WTC11 (cell line): ENCODE measurements around the gene GPR176. TPM values are rescaled to one million over a fixed set of nuclear protein-coding genes. Genes with fewer than 3 reads are reported as not detected.

ENCODE experiments used
- ATAC-seq: fragments of 200-7000 bp; cut with Tn5 transposase; 2 replicates; pipeline ENCODE4 v1.10.0; 2021; ENCODE audit warnings: mild to moderate bottlenecking, moderate library complexity
- CTCF ChIA-PET: fragments of 300-600 bp; sonication (Branson Sonifier 250); formaldehyde crosslinking; loops from one replicate; lab custom pipeline; 2021; ENCODE audit warnings: antibody characterized with exemption; lab: Charles Lee
- POLR2A ChIA-PET: fragments of 350-600 bp; sonication (Branson Sonifier 250); formaldehyde crosslinking; loops from one replicate; lab custom pipeline; 2021; ENCODE audit warnings: antibody characterized with exemption; lab: Charles Lee
- DNase-seq: peaks from one replicate; pipeline ENCODE4 v3.0.0; 2021; ENCODE audit warnings: low spot score
- H3K27ac Mint-ChIP-seq: 2 replicates; pipeline ENCODE4 v1.8.0; 2021; ENCODE audit warnings: mixed read lengths
- H3K27me3 Mint-ChIP-seq: 2 replicates; pipeline ENCODE4 v1.8.0; 2021; ENCODE audit warnings: low read depth, mild to moderate bottlenecking, moderate library complexity, mixed read lengths
- H3K36me3 Mint-ChIP-seq: 2 replicates; pipeline ENCODE4 v1.8.0; 2021; ENCODE audit warnings: mixed read lengths
- H3K4me1 Mint-ChIP-seq: 2 replicates; pipeline ENCODE4 v1.8.0; 2022; ENCODE audit warnings: mixed read lengths
- H3K4me3 Mint-ChIP-seq: 2 replicates; pipeline ENCODE4 v1.8.0; 2021; ENCODE audit warnings: mild to moderate bottlenecking, moderate library complexity, mixed read lengths
- H3K9me3 Mint-ChIP-seq: 2 replicates; pipeline ENCODE4 v1.8.0; 2021; ENCODE audit warnings: mixed read lengths
- ESRRA ChIP-seq: sonication (generic); formaldehyde crosslinking; IDR thresholded peaks from 2 replicates; pipeline ENCODE4 v1.8.1; 2022; ENCODE audit warnings: mild to moderate bottlenecking, missing genetic modification reagents, borderline replicate concordance
- HMGA2 ChIP-seq: fragments of 250-450 bp; sonication (Bioruptor Pico); IDR thresholded peaks from 2 replicates; pipeline ENCODE4 v1.4.0; 2021; ENCODE audit warnings: mild to moderate bottlenecking, moderate library complexity
- KAT7 ChIP-seq: sonication (generic); formaldehyde crosslinking; IDR thresholded peaks from 2 replicates; pipeline ENCODE4 v1.8.1; 2023; ENCODE audit warnings: missing genetic modification reagents, mild to moderate bottlenecking, borderline replicate concordance
- RORB ChIP-seq: fragments of 250-450 bp; sonication (Bioruptor Pico); IDR thresholded peaks from 2 replicates; pipeline ENCODE4 v1.9.0; 2021; ENCODE audit warnings: mild to moderate bottlenecking
- SOX15 ChIP-seq: fragments of 250-450 bp; sonication (Bioruptor Pico); IDR thresholded peaks from 2 replicates; pipeline ENCODE4 v1.9.0; 2021; ENCODE audit warnings: mild to moderate bottlenecking
- TP53 ChIP-seq: sonication (generic); formaldehyde crosslinking; IDR thresholded peaks from 2 replicates; pipeline ENCODE4 v1.8.1; 2023; ENCODE audit warnings: mild to moderate bottlenecking, missing genetic modification reagents
- total RNA-seq: library from RNA; stranded (reverse); gene quantifications from 3 replicates; pipeline ENCODE4 v1.2.3, GENCODE V29; 2021
- TF ChIP-seq, protein P1 (sequence below): sonication (generic); formaldehyde crosslinking; IDR thresholded peaks from 2 replicates; pipeline ENCODE4 v1.8.1; 2022; ENCODE audit warnings: low read depth, missing genetic modification reagents, borderline replicate concordance
- TF ChIP-seq, protein P2 (sequence below): sonication (generic); formaldehyde crosslinking; IDR thresholded peaks from 2 replicates; pipeline ENCODE4 v1.8.1; 2022; ENCODE audit warnings: mild to moderate bottlenecking, missing genetic modification reagents, moderate library complexity, borderline replicate concordance
- TF ChIP-seq, protein P3 (sequence below): fragments of 250-450 bp; sonication (Bioruptor Pico); IDR thresholded peaks from 2 replicates; pipeline ENCODE4 v2.1.2; 2022; ENCODE audit warnings: mild to moderate bottlenecking, moderate library complexity
- TF ChIP-seq, protein P4 (sequence below): sonication (generic); formaldehyde crosslinking; IDR thresholded peaks from 2 replicates; pipeline ENCODE4 v1.8.0; 2022; ENCODE audit warnings: mild to moderate bottlenecking, missing genetic modification reagents
- TF ChIP-seq, protein P5 (sequence below): sonication (generic); formaldehyde crosslinking; IDR thresholded peaks from 2 replicates; pipeline ENCODE4 v1.8.0; 2023; ENCODE audit warnings: mild to moderate bottlenecking, missing genetic modification reagents
- TF ChIP-seq, protein P6 (sequence below): sonication (generic); formaldehyde crosslinking; IDR thresholded peaks from 2 replicates; pipeline ENCODE4 v1.8.1; 2023; ENCODE audit warnings: mild to moderate bottlenecking, missing genetic modification reagents
- TF ChIP-seq, protein P7 (sequence below): sonication (generic); formaldehyde crosslinking; IDR thresholded peaks from 2 replicates; pipeline ENCODE4 v1.8.1; 2022; ENCODE audit warnings: low read depth, mild to moderate bottlenecking, moderate library complexity, missing genetic modification reagents, borderline replicate concordance
- TF ChIP-seq, protein P8 (sequence below): sonication (generic); formaldehyde crosslinking; IDR thresholded peaks from 2 replicates; pipeline ENCODE4 v1.8.1; 2023; ENCODE audit warnings: mild to moderate bottlenecking, missing genetic modification reagents, moderate library complexity
- TF ChIP-seq, protein P9 (sequence below): sonication (generic); formaldehyde crosslinking; IDR thresholded peaks from 2 replicates; pipeline ENCODE4 v1.8.1; 2023; ENCODE audit warnings: mild to moderate bottlenecking, missing genetic modification reagents, borderline replicate concordance

The GPR176 gene
- total RNA-seq, 1 experiment from 2014 or later: 117 TPM

DNA sequence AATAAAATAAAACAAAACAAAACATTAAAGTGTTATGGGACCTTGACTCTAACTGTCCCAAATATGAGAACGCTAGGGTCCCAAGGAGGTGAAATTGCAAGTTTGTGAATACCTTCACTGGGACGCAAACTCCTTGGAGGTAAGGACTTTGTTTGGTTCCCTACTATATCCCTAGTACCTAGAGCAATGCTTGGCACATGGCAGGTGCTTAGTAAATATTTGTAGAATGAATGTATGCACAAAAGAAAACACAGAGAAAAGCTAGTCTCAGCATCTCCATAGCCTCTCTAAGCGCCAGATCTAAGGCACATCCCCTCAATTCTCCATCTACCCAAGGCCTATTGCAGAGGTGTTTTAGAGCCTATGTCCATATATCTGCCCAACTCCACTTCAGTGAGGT, 30.5 kb downstream of the GPR176 start (continued):
- TF ChIP-seq, protein P1, sequence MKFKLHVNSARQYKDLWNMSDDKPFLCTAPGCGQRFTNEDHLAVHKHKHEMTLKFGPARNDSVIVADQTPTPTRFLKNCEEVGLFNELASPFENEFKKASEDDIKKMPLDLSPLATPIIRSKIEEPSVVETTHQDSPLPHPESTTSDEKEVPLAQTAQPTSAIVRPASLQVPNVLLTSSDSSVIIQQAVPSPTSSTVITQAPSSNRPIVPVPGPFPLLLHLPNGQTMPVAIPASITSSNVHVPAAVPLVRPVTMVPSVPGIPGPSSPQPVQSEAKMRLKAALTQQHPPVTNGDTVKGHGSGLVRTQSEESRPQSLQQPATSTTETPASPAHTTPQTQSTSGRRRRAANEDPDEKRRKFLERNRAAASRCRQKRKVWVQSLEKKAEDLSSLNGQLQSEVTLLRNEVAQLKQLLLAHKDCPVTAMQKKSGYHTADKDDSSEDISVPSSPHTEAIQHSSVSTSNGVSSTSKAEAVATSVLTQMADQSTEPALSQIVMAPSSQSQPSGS (CRISPR knock-in tag): no peak
- TF ChIP-seq, protein P2, sequence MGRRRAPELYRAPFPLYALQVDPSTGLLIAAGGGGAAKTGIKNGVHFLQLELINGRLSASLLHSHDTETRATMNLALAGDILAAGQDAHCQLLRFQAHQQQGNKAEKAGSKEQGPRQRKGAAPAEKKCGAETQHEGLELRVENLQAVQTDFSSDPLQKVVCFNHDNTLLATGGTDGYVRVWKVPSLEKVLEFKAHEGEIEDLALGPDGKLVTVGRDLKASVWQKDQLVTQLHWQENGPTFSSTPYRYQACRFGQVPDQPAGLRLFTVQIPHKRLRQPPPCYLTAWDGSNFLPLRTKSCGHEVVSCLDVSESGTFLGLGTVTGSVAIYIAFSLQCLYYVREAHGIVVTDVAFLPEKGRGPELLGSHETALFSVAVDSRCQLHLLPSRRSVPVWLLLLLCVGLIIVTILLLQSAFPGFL (CRISPR knock-in tag): no peak

DNA sequence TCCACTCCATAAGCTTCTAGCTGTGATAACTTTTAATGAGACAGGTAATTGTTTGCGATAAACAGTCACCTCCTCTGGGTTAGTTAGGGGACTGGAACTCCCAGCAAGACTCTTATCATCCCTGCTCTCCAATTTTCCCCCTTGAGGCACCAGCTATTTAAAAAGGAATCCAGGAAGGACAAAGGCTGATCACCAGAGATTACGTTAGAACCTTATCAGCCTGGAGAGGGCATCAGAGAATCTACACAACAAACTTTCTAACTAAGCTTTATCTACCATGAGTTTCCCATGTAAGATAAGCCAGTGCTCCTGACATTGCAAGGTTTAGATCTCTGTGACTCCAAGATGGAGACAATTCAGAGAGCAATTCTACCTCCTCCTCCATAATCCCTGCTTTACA, 31.3 kb downstream of the GPR176 start:
- H3K9me3 Mint-ChIP-seq: no peaks in the 10 kb centered on the region
- TF ChIP-seq, protein P3, sequence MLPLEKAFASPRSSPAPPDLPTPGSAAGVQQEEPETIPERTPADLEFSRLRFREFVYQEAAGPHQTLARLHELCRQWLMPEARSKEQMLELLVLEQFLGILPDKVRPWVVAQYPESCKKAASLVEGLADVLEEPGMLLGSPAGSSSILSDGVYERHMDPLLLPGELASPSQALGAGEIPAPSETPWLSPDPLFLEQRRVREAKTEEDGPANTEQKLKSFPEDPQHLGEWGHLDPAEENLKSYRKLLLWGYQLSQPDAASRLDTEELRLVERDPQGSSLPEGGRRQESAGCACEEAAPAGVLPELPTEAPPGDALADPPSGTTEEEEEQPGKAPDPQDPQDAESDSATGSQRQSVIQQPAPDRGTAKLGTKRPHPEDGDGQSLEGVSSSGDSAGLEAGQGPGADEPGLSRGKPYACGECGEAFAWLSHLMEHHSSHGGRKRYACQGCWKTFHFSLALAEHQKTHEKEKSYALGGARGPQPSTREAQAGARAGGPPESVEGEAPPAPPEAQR (CRISPR knock-in tag): 0 out of 2 replicates have a peak, but pooled peaks have one; percentile 49
- TF ChIP-seq RORB (CRISPR knock-in tag): no peak
- DNase-seq (no peak), ATAC-seq (no peak)
- peaks cover 16% of the 10 kb centered on the region for H3K36me3 Mint-ChIP-seq
- H3K27me3 Mint-ChIP-seq: no peaks in the 10 kb centered on the region
- peak overlapping the region; percentile 100 for H3K27ac Mint-ChIP-seq
- ChIA-PET CTCF (interaction anchor here (0.7 to 2.5 kb wide), 10 partner anchors 10 to 101 kb away, joined by 3 to 21 read pairs (median 6); partner anchors contain the start of gene EIF2AK4), POLR2A (interaction anchor here (0.5 to 1.5 kb wide), 3 partner anchors 16 to 31 kb away, joined by 3 to 6 read pairs (median 4); no protein-coding TSS in a partner anchor)
- peak overlapping the region; percentile 11; the same call in 1 of the 2 replicates for H3K4me3 Mint-ChIP-seq
- H3K4me1 Mint-ChIP-seq: peaks cover 82% of the 10 kb centered on the region

DNA sequence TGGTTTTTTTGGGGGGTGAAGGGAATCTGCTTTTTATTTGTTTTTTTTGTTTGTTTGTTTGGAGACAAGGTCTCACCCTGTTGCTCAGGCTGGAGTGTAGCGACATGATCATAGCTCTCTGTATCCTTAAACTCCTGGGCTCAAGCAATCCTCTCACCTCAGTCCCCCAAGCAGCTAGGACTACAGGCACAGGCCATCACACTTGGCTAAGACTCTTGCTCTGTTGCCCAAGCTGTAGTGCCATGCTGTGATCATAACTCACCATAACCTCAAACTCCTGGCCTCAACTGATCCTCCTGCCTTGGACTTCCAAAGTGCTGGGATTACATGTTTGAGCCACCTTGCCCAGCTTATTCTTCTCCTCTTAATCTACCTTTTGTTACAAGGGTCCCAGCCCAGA, 31.8 kb downstream of the GPR176 start:
- H3K9me3 Mint-ChIP-seq: no peaks in the 10 kb centered on the region
- DNase-seq (no peak), ATAC-seq (no peak; the same call in 1 of the 2 replicates)
- peaks cover 86% of the 10 kb centered on the region for H3K4me1 Mint-ChIP-seq
- peak overlapping the region; percentile 100 for H3K27ac Mint-ChIP-seq
- POLR2A ChIA-PET: interaction anchor here (0.6 to 1.5 kb wide), 8 partner anchors 17 to 151 kb away, joined by 3 to 6 read pairs (median 3); partner anchors contain the start of genes EIF2AK4 and SRP14
- H3K4me3 Mint-ChIP-seq: peak overlapping the region; percentile 38
- H3K27me3 Mint-ChIP-seq: no peaks in the 10 kb centered on the region
- CTCF ChIA-PET: interaction anchor here (0.7 to 2.5 kb wide), 15 partner anchors 8 to 100 kb away, joined by 3 to 21 read pairs (median 4); partner anchors contain the start of gene EIF2AK4
- H3K36me3 Mint-ChIP-seq: peaks cover 16% of the 10 kb centered on the region
- TF ChIP-seq, protein P4, sequence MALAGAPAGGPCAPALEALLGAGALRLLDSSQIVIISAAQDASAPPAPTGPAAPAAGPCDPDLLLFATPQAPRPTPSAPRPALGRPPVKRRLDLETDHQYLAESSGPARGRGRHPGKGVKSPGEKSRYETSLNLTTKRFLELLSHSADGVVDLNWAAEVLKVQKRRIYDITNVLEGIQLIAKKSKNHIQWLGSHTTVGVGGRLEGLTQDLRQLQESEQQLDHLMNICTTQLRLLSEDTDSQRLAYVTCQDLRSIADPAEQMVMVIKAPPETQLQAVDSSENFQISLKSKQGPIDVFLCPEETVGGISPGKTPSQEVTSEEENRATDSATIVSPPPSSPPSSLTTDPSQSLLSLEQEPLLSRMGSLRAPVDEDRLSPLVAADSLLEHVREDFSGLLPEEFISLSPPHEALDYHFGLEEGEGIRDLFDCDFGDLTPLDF (CRISPR knock-in tag): no peak
- TF ChIP-seq, protein P5, sequence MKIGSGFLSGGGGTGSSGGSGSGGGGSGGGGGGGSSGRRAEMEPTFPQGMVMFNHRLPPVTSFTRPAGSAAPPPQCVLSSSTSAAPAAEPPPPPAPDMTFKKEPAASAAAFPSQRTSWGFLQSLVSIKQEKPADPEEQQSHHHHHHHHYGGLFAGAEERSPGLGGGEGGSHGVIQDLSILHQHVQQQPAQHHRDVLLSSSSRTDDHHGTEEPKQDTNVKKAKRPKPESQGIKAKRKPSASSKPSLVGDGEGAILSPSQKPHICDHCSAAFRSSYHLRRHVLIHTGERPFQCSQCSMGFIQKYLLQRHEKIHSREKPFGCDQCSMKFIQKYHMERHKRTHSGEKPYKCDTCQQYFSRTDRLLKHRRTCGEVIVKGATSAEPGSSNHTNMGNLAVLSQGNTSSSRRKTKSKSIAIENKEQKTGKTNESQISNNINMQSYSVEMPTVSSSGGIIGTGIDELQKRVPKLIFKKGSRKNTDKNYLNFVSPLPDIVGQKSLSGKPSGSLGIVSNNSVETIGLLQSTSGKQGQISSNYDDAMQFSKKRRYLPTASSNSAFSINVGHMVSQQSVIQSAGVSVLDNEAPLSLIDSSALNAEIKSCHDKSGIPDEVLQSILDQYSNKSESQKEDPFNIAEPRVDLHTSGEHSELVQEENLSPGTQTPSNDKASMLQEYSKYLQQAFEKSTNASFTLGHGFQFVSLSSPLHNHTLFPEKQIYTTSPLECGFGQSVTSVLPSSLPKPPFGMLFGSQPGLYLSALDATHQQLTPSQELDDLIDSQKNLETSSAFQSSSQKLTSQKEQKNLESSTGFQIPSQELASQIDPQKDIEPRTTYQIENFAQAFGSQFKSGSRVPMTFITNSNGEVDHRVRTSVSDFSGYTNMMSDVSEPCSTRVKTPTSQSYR (CRISPR knock-in tag): no peak
- TF ChIP-seq HMGA2 (CRISPR knock-in tag): no peak
- TF ChIP-seq, protein P6, sequence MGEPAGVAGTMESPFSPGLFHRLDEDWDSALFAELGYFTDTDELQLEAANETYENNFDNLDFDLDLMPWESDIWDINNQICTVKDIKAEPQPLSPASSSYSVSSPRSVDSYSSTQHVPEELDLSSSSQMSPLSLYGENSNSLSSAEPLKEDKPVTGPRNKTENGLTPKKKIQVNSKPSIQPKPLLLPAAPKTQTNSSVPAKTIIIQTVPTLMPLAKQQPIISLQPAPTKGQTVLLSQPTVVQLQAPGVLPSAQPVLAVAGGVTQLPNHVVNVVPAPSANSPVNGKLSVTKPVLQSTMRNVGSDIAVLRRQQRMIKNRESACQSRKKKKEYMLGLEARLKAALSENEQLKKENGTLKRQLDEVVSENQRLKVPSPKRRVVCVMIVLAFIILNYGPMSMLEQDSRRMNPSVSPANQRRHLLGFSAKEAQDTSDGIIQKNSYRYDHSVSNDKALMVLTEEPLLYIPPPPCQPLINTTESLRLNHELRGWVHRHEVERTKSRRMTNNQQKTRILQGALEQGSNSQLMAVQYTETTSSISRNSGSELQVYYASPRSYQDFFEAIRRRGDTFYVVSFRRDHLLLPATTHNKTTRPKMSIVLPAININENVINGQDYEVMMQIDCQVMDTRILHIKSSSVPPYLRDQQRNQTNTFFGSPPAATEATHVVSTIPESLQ (CRISPR knock-in tag): no peak
- no peak for TF ChIP-seq TP53
- TF ChIP-seq, protein P7, sequence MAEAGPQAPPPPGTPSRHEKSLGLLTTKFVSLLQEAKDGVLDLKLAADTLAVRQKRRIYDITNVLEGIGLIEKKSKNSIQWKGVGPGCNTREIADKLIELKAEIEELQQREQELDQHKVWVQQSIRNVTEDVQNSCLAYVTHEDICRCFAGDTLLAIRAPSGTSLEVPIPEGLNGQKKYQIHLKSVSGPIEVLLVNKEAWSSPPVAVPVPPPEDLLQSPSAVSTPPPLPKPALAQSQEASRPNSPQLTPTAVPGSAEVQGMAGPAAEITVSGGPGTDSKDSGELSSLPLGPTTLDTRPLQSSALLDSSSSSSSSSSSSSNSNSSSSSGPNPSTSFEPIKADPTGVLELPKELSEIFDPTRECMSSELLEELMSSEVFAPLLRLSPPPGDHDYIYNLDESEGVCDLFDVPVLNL (CRISPR knock-in tag): no peak
- TF ChIP-seq SOX15 (CRISPR knock-in tag): no peak
- TF ChIP-seq KAT7 (CRISPR knock-in tag): no peak
- TF ChIP-seq, protein P8, sequence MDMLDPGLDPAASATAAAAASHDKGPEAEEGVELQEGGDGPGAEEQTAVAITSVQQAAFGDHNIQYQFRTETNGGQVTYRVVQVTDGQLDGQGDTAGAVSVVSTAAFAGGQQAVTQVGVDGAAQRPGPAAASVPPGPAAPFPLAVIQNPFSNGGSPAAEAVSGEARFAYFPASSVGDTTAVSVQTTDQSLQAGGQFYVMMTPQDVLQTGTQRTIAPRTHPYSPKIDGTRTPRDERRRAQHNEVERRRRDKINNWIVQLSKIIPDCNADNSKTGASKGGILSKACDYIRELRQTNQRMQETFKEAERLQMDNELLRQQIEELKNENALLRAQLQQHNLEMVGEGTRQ: no peak
- TF ChIP-seq, protein P9, sequence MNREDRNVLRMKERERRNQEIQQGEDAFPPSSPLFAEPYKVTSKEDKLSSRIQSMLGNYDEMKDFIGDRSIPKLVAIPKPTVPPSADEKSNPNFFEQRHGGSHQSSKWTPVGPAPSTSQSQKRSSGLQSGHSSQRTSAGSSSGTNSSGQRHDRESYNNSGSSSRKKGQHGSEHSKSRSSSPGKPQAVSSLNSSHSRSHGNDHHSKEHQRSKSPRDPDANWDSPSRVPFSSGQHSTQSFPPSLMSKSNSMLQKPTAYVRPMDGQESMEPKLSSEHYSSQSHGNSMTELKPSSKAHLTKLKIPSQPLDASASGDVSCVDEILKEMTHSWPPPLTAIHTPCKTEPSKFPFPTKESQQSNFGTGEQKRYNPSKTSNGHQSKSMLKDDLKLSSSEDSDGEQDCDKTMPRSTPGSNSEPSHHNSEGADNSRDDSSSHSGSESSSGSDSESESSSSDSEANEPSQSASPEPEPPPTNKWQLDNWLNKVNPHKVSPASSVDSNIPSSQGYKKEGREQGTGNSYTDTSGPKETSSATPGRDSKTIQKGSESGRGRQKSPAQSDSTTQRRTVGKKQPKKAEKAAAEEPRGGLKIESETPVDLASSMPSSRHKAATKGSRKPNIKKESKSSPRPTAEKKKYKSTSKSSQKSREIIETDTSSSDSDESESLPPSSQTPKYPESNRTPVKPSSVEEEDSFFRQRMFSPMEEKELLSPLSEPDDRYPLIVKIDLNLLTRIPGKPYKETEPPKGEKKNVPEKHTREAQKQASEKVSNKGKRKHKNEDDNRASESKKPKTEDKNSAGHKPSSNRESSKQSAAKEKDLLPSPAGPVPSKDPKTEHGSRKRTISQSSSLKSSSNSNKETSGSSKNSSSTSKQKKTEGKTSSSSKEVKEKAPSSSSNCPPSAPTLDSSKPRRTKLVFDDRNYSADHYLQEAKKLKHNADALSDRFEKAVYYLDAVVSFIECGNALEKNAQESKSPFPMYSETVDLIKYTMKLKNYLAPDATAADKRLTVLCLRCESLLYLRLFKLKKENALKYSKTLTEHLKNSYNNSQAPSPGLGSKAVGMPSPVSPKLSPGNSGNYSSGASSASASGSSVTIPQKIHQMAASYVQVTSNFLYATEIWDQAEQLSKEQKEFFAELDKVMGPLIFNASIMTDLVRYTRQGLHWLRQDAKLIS (CRISPR knock-in tag): no peak
- TF ChIP-seq ESRRA (CRISPR knock-in tag): no peak
